Ishikawa (cell line): ENCODE results near the gene TSPO2.

Source experiments
- CEBPB ChIP-seq: IDR thresholded peaks from 2 replicates; pipeline ENCODE4 v1.6.1; 2012
- CREB1 ChIP-seq: IDR thresholded peaks from 2 replicates; pipeline ENCODE4 v1.6.1; 2012; ENCODE audit warnings: low read depth
- EGR1 ChIP-seq: IDR thresholded peaks from 2 replicates; pipeline ENCODE4 v1.6.1; 2012
- EP300 ChIP-seq: IDR thresholded peaks from 2 replicates; pipeline ENCODE4 v1.6.1; 2012; ENCODE audit warnings: borderline replicate concordance
- FOXM1 ChIP-seq: IDR thresholded peaks from 2 replicates; pipeline ENCODE4 v1.6.1; 2012; ENCODE audit warnings: low read depth, borderline replicate concordance
- NFIC ChIP-seq: IDR thresholded peaks from 2 replicates; pipeline ENCODE4 v1.6.1; 2012
- RAD21 ChIP-seq: IDR thresholded peaks from 2 replicates; pipeline ENCODE4 v1.6.1; 2012; ENCODE audit warnings: low read depth
- TAF1 ChIP-seq: IDR thresholded peaks from 2 replicates; pipeline ENCODE4 v1.6.1; 2012; ENCODE audit warnings: low read depth, mild to moderate bottlenecking
- TCF12 ChIP-seq: IDR thresholded peaks from 2 replicates; pipeline ENCODE4 v1.6.1; 2012; ENCODE audit warnings: low read depth
- TEAD4 ChIP-seq: IDR thresholded peaks from 2 replicates; pipeline ENCODE4 v1.6.1; 2012
- YY1 ChIP-seq: IDR thresholded peaks from 2 replicates; pipeline ENCODE4 v1.6.1; 2012; ENCODE audit warnings: low read depth
- ZBTB7A ChIP-seq: IDR thresholded peaks from 2 replicates; pipeline ENCODE4 v1.6.1; 2012; ENCODE audit warnings: low read depth
- TF ChIP-seq, protein P1 (sequence below): IDR thresholded peaks from 2 replicates; pipeline ENCODE4 v1.6.1; 2012
- TF ChIP-seq, protein P2 (sequence below): IDR thresholded peaks from 2 replicates; pipeline ENCODE4 v1.6.1; 2012
- TF ChIP-seq, protein P3 (sequence below): IDR thresholded peaks from 2 replicates; pipeline ENCODE4 v1.6.1; 2012; ENCODE audit warnings: low read depth, mild to moderate bottlenecking

Gene TSPO2

DNA sequence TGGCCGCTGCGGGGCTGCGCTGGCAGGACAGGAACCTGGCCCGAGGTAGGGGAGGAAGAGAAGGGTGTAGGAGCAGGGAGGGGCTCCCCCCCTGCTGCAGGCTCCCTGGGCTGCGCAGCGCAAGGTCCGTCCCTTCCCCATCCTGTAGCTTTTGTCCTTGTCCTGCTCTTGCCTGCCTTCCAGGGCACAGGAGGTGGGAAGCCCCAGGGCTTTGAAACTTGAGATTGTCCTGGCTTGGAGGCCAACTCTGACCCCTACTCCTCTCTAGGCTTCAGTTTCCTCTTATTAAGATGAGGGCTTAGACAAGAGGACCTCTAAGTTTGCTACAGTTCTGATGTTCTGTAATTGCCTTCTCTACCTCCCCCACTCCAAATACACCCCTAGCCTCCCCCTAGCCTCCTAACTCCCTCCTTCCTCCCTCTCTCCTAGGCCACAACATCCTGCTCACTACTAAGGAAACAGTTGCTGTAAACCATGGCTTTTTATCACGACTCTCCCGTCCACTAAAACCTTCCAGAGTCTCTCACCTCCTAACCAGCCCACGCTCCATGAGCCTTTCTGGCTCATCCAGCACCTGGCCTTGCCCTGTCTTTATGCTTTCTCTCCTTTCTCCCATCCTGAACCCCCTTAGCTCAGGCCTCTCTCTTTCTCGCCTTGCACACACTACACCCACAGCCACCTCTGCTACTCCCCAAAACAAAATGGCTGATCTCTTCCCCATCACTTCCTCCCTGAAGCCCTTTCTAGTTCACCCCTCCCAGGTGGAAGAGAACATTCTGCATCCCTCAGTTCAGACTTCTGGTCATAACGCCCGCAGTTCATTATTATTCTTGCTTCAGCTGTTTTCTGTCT lies 13.5 kb upstream of the TSPO2 start:
- TF ChIP-seq YY1 (0 out of 2 replicates have a peak, but pooled peaks have one; percentile 7), CEBPB (no peak), NFIC (no peak), TAF1 (no peak)
- TF ChIP-seq, protein P1, sequence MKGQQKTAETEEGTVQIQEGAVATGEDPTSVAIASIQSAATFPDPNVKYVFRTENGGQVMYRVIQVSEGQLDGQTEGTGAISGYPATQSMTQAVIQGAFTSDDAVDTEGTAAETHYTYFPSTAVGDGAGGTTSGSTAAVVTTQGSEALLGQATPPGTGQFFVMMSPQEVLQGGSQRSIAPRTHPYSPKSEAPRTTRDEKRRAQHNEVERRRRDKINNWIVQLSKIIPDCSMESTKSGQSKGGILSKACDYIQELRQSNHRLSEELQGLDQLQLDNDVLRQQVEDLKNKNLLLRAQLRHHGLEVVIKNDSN, result no peak

DNA sequence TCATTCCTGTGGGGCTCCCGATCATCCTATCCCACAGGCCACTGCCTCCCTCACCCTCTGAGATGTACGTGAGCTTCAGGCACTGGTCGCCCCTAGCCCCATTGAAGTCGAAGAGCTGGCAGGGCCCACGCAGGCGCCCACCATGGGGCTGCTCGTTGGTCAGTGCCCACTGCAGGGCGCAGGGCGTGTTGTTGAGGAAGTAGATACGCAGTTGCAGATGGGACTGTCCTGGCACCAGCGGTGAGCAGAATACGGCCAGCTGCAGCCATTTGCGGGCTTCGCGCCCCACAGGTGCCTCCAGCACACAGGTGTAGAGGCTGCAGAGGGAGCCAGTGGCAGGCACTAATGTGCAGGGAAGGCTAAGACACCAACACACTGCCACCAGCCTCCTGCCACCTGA lies 9.4 kb upstream of the TSPO2 start:
- no peak for TF ChIP-seq EP300
- TF ChIP-seq TCF12, result no peak
- TF ChIP-seq, protein P2, sequence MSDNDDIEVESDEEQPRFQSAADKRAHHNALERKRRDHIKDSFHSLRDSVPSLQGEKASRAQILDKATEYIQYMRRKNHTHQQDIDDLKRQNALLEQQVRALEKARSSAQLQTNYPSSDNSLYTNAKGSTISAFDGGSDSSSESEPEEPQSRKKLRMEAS, result no peak
- no peak for TF ChIP-seq RAD21
- TF ChIP-seq EGR1, result no peak
- no peak for TF ChIP-seq CREB1

DNA sequence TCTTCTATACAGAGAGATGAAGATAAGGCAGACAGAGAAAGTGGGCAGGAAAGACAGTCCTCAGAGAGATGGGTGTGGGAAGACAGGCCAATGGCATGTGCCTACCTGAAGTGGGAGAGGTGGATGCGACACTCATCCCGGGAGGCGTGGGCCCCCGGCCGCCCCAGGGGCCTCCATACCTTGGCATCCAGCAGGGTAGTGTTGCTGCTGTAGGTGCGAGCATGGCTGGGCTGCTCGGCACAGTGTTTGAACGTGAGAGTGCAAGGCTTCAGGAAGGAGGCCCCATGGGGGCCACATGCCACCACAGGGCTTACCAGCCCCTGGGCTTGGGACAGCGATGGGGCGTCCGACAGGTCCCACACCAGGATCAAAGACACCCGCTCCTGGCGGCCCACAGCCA lies 8.5 kb upstream of the TSPO2 start:
- TF ChIP-seq YY1 (no peak), TCF12 (no peak), EGR1 (no peak), TEAD4 (no peak), ZBTB7A (no peak)

DNA sequence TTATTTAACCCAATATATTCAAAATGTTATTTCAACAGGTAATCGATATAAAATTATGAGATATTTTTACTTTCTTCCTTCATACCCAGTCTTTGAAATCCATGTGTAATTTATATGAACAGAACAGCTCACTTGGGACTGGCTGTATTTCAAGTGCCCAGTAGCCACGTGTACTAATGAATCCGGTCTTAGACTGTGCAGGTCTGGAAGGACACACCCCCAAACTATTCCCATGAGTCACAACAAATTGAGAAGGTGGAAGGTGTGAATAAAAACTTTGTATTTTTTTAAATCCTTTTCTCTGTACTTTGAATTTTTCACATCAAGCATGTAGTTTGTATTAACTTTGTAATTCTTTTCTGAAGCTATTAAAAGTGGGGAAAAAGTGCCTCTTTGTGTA lies 6.1 kb upstream of the TSPO2 start:
- TF ChIP-seq CREB1, result no peak
- TF ChIP-seq, protein P2, result peak; percentile 69

DNA sequence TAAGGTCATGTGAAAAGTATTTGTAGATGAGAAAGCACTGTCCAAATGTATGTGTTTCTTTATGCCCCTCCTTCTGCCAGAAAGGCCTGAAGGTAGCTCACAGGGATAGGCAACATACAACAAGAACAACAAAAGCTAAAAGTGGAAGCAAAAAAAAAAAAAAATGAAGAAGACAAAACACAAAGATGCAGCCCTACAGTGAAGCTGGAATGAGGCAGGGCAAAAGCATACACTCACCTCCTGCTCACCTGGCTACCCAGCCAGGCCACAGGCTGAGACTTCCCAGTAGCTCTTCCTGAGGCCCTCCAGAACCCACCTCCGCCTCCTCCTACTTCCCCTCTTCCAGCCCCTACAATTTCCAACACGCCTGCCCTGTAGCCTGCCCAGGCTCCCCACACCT lies 5.7 kb upstream of the TSPO2 start:
- TF ChIP-seq YY1, result no peak
- TF ChIP-seq CREB1, result no peak
- TF ChIP-seq, protein P1, result no peak

DNA sequence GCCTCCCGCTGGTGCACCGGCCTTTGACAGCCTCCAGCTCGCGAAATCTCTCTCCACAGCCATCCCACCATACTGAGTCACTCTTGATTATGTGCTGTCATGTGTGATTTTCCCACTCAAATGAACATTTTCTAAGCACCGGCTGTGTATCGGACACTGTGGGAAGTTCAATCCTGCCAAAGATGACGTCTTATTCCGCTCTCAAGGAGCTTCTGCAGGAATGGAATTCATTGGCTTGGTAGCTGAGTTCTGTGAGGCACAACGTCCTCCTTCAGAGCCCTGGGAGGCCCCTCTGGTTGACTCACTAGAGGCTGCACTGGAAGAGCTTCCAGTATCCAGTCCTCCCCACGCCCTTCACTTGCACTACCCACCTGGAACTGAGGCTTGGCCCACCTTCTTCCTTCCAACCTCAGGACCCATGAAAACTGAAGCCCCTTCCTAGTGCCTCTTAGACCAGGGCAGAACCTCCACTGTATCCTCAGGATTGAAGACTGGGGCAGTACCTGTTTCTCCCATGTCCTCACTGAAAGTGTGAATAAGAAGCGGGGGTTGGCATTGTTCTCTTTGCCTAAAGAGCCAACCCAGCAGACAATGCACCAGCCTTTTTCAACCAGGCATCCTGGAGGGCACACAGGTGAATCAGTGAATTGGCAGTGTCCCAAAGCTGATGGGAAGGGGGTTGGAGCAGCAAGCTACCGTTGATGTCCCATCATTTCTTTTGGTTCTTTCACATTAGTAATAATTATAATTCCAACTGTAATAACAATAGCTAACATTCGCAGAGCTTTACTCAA lies 5.0 kb upstream of the TSPO2 start:
- TF ChIP-seq RAD21 (no peak), FOXM1 (no peak), CEBPB (no peak), TEAD4 (no peak), CREB1 (no peak), ZBTB7A (no peak), NFIC (no peak), EP300 (no peak)
- TF ChIP-seq, protein P2, result no peak
- TF ChIP-seq, protein P3, sequence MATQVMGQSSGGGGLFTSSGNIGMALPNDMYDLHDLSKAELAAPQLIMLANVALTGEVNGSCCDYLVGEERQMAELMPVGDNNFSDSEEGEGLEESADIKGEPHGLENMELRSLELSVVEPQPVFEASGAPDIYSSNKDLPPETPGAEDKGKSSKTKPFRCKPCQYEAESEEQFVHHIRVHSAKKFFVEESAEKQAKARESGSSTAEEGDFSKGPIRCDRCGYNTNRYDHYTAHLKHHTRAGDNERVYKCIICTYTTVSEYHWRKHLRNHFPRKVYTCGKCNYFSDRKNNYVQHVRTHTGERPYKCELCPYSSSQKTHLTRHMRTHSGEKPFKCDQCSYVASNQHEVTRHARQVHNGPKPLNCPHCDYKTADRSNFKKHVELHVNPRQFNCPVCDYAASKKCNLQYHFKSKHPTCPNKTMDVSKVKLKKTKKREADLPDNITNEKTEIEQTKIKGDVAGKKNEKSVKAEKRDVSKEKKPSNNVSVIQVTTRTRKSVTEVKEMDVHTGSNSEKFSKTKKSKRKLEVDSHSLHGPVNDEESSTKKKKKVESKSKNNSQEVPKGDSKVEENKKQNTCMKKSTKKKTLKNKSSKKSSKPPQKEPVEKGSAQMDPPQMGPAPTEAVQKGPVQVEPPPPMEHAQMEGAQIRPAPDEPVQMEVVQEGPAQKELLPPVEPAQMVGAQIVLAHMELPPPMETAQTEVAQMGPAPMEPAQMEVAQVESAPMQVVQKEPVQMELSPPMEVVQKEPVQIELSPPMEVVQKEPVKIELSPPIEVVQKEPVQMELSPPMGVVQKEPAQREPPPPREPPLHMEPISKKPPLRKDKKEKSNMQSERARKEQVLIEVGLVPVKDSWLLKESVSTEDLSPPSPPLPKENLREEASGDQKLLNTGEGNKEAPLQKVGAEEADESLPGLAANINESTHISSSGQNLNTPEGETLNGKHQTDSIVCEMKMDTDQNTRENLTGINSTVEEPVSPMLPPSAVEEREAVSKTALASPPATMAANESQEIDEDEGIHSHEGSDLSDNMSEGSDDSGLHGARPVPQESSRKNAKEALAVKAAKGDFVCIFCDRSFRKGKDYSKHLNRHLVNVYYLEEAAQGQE, result no peak

DNA sequence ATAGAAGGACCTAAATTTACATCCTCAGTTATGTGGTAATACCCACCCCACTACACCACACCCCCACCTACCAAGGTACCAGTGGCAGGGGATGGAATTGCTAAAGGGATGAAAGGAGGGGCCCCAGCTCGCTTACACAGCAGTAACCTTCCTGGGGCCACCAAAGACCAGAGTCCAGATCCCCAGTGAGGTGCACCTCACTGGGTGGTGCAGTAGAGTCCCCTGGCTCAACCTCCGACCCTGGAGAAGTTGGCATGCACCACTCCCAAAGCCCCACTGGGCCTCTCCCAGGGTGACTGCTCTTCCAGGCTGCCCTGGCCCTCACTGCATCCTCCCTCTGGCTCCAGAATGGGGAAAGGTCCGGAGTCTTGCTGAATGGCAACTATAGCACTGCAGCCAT lies 4.1 kb upstream of the TSPO2 start:
- TF ChIP-seq FOXM1 (no peak), TCF12 (no peak), YY1 (no peak)
- TF ChIP-seq, protein P1, result no peak
